H1 (cell line): ENCODE data around the gene SS18L1. TPM values are rescaled to one million over a fixed set of nuclear protein-coding genes. Genes with fewer than 3 reads are reported as not detected.

ENCODE experiments used
- CTCF ChIA-PET: fragments of 300-600 bp; sonication (Branson Sonifier 250); formaldehyde crosslinking; loops from one replicate; lab custom pipeline; 2021; ENCODE audit not compliant: partially characterized antibody; lab: Charles Lee
- POLR2A ChIA-PET: fragments of 300-600 bp; sonication (Branson Sonifier 250); formaldehyde crosslinking; loops from one replicate; lab custom pipeline; 2021; ENCODE audit warnings: inconsistent platforms; ENCODE audit not compliant: partially characterized antibody; lab: Charles Lee
- DNase-seq, 2 experiments: peaks; one replicate each; pipeline versions ENCODE4 v3.0.0 to v3.0.0-alpha.2; 2010 to 2022; ENCODE audit warnings: low spot score in 2 of 2, low read depth in 1 of 2, mixed read lengths in 1 of 2
- FAIRE-seq: peaks from 2 replicates; lab custom pipeline; 2011; peaks lifted over from hg19 to GRCh38; lab: Jason Lieb, UNC
- H2AFZ ChIP-seq: 2 replicates; pipeline ENCODE4 v1.8.1; 2012; ENCODE audit warnings: low read length, inconsistent platforms
- H2AK5ac ChIP-seq: 2 replicates; pipeline ENCODE4 v1.6.1; 2013; ENCODE audit warnings: low read depth, low read length
- H2BK120ac ChIP-seq: replicated peaks from 2 replicates; pipeline ENCODE3; 2013; ENCODE audit warnings: low read depth, low read length, inconsistent platforms
- H2BK12ac ChIP-seq: 2 replicates; pipeline ENCODE4 v1.6.1; 2013; ENCODE audit warnings: low read depth, low read length
- H2BK15ac ChIP-seq: 2 replicates; pipeline ENCODE4 v1.6.1; 2013; ENCODE audit warnings: low read length
- H2BK20ac ChIP-seq: 2 replicates; pipeline ENCODE4 v1.6.1; 2013; ENCODE audit warnings: low read length
- H2BK5ac ChIP-seq: 2 replicates; pipeline ENCODE4 v1.6.1; 2013; ENCODE audit warnings: low read depth, low read length
- H3K14ac ChIP-seq: 2 replicates; pipeline ENCODE4 v1.6.1; 2013; ENCODE audit warnings: inconsistent platforms; ENCODE audit not compliant: insufficient read length
- H3K18ac ChIP-seq: 2 replicates; pipeline ENCODE4 v1.6.1; 2013; ENCODE audit warnings: low read length; ENCODE audit errors: extremely low read depth
- H3K23ac ChIP-seq: 2 replicates; pipeline ENCODE4 v1.6.1; 2013; ENCODE audit warnings: inconsistent platforms; ENCODE audit not compliant: insufficient read length
- H3K23me2 ChIP-seq: 2 replicates; pipeline ENCODE4 v1.6.1; 2013; ENCODE audit warnings: low read depth, low read length
- H3K27ac ChIP-seq: 2 replicates; pipeline ENCODE4 v1.6.1; 2011; ENCODE audit warnings: low read depth, low read length, inconsistent platforms
- H3K27me3 ChIP-seq, 4 experiments: replicated peaks in 1 of 4; 1 replicate in 1 of 4; 2 replicates in 3 of 4; pipeline versions ENCODE4 v1.6.1 to v1.8.1; 2011 to 2013; ENCODE audit warnings: low read length in 3 of 4, mild to moderate bottlenecking in 3 of 4, inconsistent platforms in 2 of 4, mixed read lengths in 2 of 4, moderate library complexity in 1 of 4; ENCODE audit not compliant: control insufficient read depth in 3 of 4, insufficient read depth in 3 of 4; ENCODE audit errors: extremely low read depth in 1 of 4
- H3K36me3 ChIP-seq, 4 experiments: 2 replicates each; pipeline versions ENCODE4 v1.6.1 to v1.8.1; 2011 to 2013; ENCODE audit warnings: mild to moderate bottlenecking in 4 of 4, low read length in 3 of 4, moderate library complexity in 2 of 4, control low read depth in 1 of 4, inconsistent platforms in 1 of 4; ENCODE audit not compliant: insufficient read depth in 4 of 4, control insufficient read depth in 2 of 4
- H3K4ac ChIP-seq: replicated peaks from 2 replicates; pipeline ENCODE3; 2013; ENCODE audit warnings: low read length, low read depth, mixed read lengths, inconsistent platforms; ENCODE audit not compliant: insufficient read length
- H3K4me1 ChIP-seq, 4 experiments: replicated peaks in 1 of 4; 1 replicate in 1 of 4; 2 replicates in 3 of 4; pipeline versions ENCODE4 v1.6.1 to v1.8.1; 2011 to 2013; ENCODE audit warnings: low read length in 3 of 4, inconsistent platforms in 2 of 4, mixed read lengths in 1 of 4; ENCODE audit not compliant: insufficient read depth in 4 of 4, control insufficient read depth in 3 of 4
- H3K4me2 ChIP-seq, 2 experiments: 2 replicates each; pipeline versions ENCODE4 v1.6.1 to v1.8.1; 2011 to 2013; ENCODE audit warnings: low read depth in 2 of 2, low read length in 2 of 2, control low read depth in 1 of 2, inconsistent platforms in 1 of 2, mild to moderate bottlenecking in 1 of 2; ENCODE audit not compliant: insufficient read depth in 1 of 2
- H3K4me3 ChIP-seq, 4 experiments: fragments of 200-600, 300-600 bp in 1 of 4; sonication (generic), shearing (Covaris generic), sonication (Bioruptor Twin) in 1 of 4; 2 replicates each; pipeline versions ENCODE4 v1.5.1 to v1.8.1; 2011 to 2016; ENCODE audit warnings: low read length in 4 of 4, low read depth in 3 of 4, control low read depth in 2 of 4, inconsistent platforms in 2 of 4, mild to moderate bottlenecking in 2 of 4, mixed read lengths in 1 of 4, moderate library complexity in 1 of 4; ENCODE audit not compliant: insufficient read depth in 2 of 4; ENCODE audit errors: extremely low read depth in 1 of 4
- H3K56ac ChIP-seq: replicated peaks from 2 replicates; pipeline ENCODE3; 2013; ENCODE audit warnings: low read depth, mild to moderate bottlenecking, mixed read lengths, low read length, inconsistent platforms; ENCODE audit not compliant: insufficient read length
- H3K79me1 ChIP-seq: 2 replicates; pipeline ENCODE4 v1.6.1; 2013; ENCODE audit warnings: low read depth, low read length, control low read depth
- H3K79me2 ChIP-seq, 2 experiments: 2 replicates each; pipeline versions ENCODE4 v1.6.1 to v1.8.1; 2012 to 2013; ENCODE audit warnings: low read length in 2 of 2, mild to moderate bottlenecking in 2 of 2, inconsistent platforms in 1 of 2; ENCODE audit not compliant: insufficient read depth in 2 of 2, control insufficient read depth in 1 of 2
- H3K9ac ChIP-seq, 4 experiments: replicated peaks in 1 of 4; 1 replicate in 1 of 4; 2 replicates in 3 of 4; pipeline versions ENCODE4 v1.6.1 to v1.8.1; 2011 to 2013; ENCODE audit warnings: low read depth in 3 of 4, low read length in 3 of 4, control low read depth in 2 of 4, mild to moderate bottlenecking in 2 of 4, moderate library complexity in 2 of 4, inconsistent platforms in 1 of 4; ENCODE audit errors: extremely low read depth in 1 of 4
- H3K9me3 ChIP-seq, 2 experiments: 2 replicates each; pipeline versions ENCODE4 v1.6.1 to v1.8.1; 2012 to 2013; ENCODE audit warnings: mild to moderate bottlenecking in 2 of 2, moderate library complexity in 2 of 2, control low read depth in 1 of 2, inconsistent platforms in 1 of 2, low read depth in 1 of 2, low read length in 1 of 2, mixed read lengths in 1 of 2; ENCODE audit not compliant: insufficient read depth in 2 of 2
- H4K20me1 ChIP-seq, 2 experiments: replicated peaks in 1 of 2; 2 replicates each; pipeline versions ENCODE3 to v1.8.1; 2011 to 2013; ENCODE audit warnings: inconsistent platforms in 2 of 2, low read length in 2 of 2, mild to moderate bottlenecking in 1 of 2; ENCODE audit not compliant: insufficient read depth in 2 of 2, control insufficient read depth in 1 of 2
- H4K5ac ChIP-seq: 2 replicates; pipeline ENCODE4 v1.6.1; 2013; ENCODE audit warnings: low read length, low read depth, mixed read lengths, inconsistent platforms; ENCODE audit not compliant: insufficient read length
- H4K8ac ChIP-seq: 2 replicates; pipeline ENCODE4 v1.8.0; 2013; ENCODE audit warnings: mild to moderate bottlenecking, moderate library complexity, low read length, inconsistent platforms; ENCODE audit not compliant: insufficient read depth; ENCODE audit errors: extremely low read depth
- H4K91ac ChIP-seq: replicated peaks from 2 replicates; pipeline ENCODE3; 2013; ENCODE audit warnings: low read length, mixed read lengths, inconsistent platforms; ENCODE audit not compliant: insufficient read length
- BACH1 ChIP-seq: IDR thresholded peaks from 2 replicates; pipeline ENCODE4 v1.6.1; 2012; ENCODE audit warnings: low read length, improper control_type of control experiment
- CHD2 ChIP-seq: IDR thresholded peaks from 2 replicates; pipeline ENCODE4 v1.6.1; 2012; ENCODE audit warnings: low read length, improper control_type of control experiment
- E2F6 ChIP-seq: IDR thresholded peaks from 2 replicates; pipeline ENCODE4 v1.6.1; 2012; ENCODE audit warnings: inconsistent platforms
- EP300 ChIP-seq, 2 experiments: IDR thresholded peaks; 1 replicate in 1 of 2; 2 replicates in 1 of 2; pipeline ENCODE4 v1.6.1; 2011 to 2012; ENCODE audit warnings: low read depth in 2 of 2, low read length in 2 of 2, mild to moderate bottlenecking in 2 of 2, borderline replicate concordance in 1 of 2, inconsistent platforms in 1 of 2, moderate library complexity in 1 of 2
- NRF1 ChIP-seq: IDR thresholded peaks from 2 replicates; pipeline ENCODE4 v1.6.1; 2011; ENCODE audit warnings: mild to moderate bottlenecking, low read depth, low read length, improper control_type of control experiment
- TCF12 ChIP-seq: IDR thresholded peaks from 2 replicates; pipeline ENCODE4 v1.6.1; 2011; ENCODE audit warnings: low read depth, mild to moderate bottlenecking, low read length
- WGBS, 2 experiments: shearing (Covaris generic) in 1 of 2; methylation state at CpG; one replicate each; pipeline versions ENCODE4 v1.1.6 to v1.1.7; 2013 to 2015; ENCODE audit warnings: low lambda C conversion rate in 2 of 2, mixed read lengths in 2 of 2, inconsistent platforms in 1 of 2, low coverage in 1 of 2, missing lambda C conversion rate in 1 of 2; ENCODE audit not compliant: insufficient replicate concordance in 2 of 2, insufficient coverage in 1 of 2, insufficient read length in 1 of 2; ENCODE audit errors: extremely low coverage in 1 of 2, missing lambda C conversion rate in 1 of 2; 5-methylcytosine and 5-hydroxymethylcytosine counted together
- polyA plus RNA-seq, 7 experiments: library from polyadenylated mRNA; depleted of rRNA in 3 of 7; stranded (reverse) in 5 of 7; unstranded in 2 of 7; fragments of >200 nt in 5 of 7; fragments of 200-250 nt in 2 of 7; gene quantifications; 1 replicate in 5 of 7; 2 replicates in 1 of 7; 4 replicates in 1 of 7; pipeline versions ENCODE4 v1.2.1 to v1.2.3, GENCODE V29; 2011 to 2013; ENCODE audit warnings: missing spikeins in 2 of 7, mixed read lengths in 2 of 7
- total RNA-seq: library from RNA; stranded (reverse); fragmentation: NEBNext Ultra II Directional; extraction: Animal tissue kit (Norgen Biotek cat#: 25700); gene quantifications from 2 replicates; pipeline ENCODE4 v1.2.1, GENCODE V29; 2021
- TF ChIP-seq, protein P1 (sequence below): IDR thresholded peaks from 2 replicates; pipeline ENCODE4 v1.6.1; 2012; ENCODE audit warnings: inconsistent platforms

The SS18L1 gene
- total and polyA plus RNA-seq, 2 of the 8 experiments (the other 6 are each of a cell fraction or from before 2014, with no cell fraction given) = 28.4 to 29.7 TPM

DNA sequence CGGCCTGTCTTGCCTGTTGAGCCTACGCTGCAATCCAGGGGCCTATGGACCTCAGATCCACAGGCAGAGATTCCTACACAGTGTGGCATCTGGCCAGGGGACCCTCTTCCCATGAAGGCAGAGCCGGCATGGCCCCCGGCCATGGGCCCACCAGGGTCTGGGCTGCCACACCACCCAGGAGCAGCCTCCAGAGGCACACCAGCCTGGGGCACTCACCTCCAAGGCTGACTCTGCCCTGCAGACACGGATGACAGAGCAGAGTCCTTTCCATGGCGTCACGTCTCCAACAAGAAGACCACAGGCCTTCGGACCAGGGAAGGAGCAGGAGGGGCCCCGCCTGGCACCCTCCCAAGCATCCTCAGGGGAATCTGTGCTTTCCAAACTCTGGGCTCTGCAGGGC lies 80.0 kb downstream of the SS18L1 start:
- H2AFZ ChIP-seq = no peak overlapping the region
- H3K18ac ChIP-seq = no peak overlapping the region
- H2BK12ac ChIP-seq = no peak overlapping the region
- no peak overlapping the region for H3K56ac ChIP-seq
- TF ChIP-seq NRF1 (no peak), TCF12 (no peak), E2F6 (no peak), EP300 (IDR thresholded peaks at IDR 0.05; ENCODE audit: borderline replicate concordance in 1 of 2, low read depth in 2 of 2, low read length in 2 of 2) (no peak), BACH1 (no peak), CHD2 (no peak)
- TF ChIP-seq, protein P1, sequence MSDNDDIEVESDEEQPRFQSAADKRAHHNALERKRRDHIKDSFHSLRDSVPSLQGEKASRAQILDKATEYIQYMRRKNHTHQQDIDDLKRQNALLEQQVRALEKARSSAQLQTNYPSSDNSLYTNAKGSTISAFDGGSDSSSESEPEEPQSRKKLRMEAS = no peak
- H3K23me2 ChIP-seq = peaks cover 21% of the 10 kb centered on the region; the same call in 1 of the 2 replicates
- peaks cover 5 to 53% (median 34%) of the 10 kb centered on the region in 4 experiments for H3K27me3 ChIP-seq
- DNase-seq = no peak
- H3K36me3 ChIP-seq = no peaks in the 10 kb centered on the region
- no peaks in the 10 kb centered on the region for H3K79me1 ChIP-seq
- H4K5ac ChIP-seq = no peak overlapping the region
- no peaks in the 10 kb centered on the region for H3K9me3 ChIP-seq
- no peak overlapping the region for H2BK15ac ChIP-seq
- POLR2A ChIA-PET = interaction anchor here (1.6 kb wide), 1 partner anchor 29 kb away, joined by 3 read pairs; no protein-coding TSS in a partner anchor
- H3K4me2 ChIP-seq = no peak overlapping the region
- peaks cover 3 to 11% of the 10 kb centered on the region in 2 experiments for H4K20me1 ChIP-seq
- H3K14ac ChIP-seq = no peak overlapping the region
- no peaks in the 10 kb centered on the region for H3K79me2 ChIP-seq
- H4K91ac ChIP-seq = no peak overlapping the region
- H3K4me1 ChIP-seq = peaks cover 0 to 30% (median 17%) of the 10 kb centered on the region in 4 experiments; a peak in 6 of 7 replicates
- no peak overlapping the region for H3K27ac ChIP-seq
- 91% methylated on average over 9 of the region's 9 CpGs; no CpG with 5 or more reads in 1 of the 2 experiments for WGBS, 2 experiments
- no peak overlapping the region for H3K4me3 ChIP-seq
- H2BK120ac ChIP-seq = no peak overlapping the region
- no peak overlapping the region for H3K9ac ChIP-seq
- H4K8ac ChIP-seq = no peak overlapping the region
- CTCF ChIA-PET = interaction anchor here (0.6 to 2.2 kb wide), 4 partner anchors 9 to 82 kb away, joined by 3 to 6 read pairs (median 3); no protein-coding TSS in a partner anchor
- H3K4ac ChIP-seq = no peak overlapping the region
- no peak overlapping the region for H2BK20ac ChIP-seq
- H3K23ac ChIP-seq = no peak overlapping the region
- H2BK5ac ChIP-seq = no peak overlapping the region
- no peak overlapping the region for H2AK5ac ChIP-seq
- no peak for FAIRE-seq
